ENCODE data around the gene SLC7A6. TPM values are rescaled to one million over a fixed set of nuclear protein-coding genes. Genes with fewer than 3 reads are reported as not detected.

The SLC7A6 gene
- total and polyA plus RNA-seq, 2 of the 8 experiments (the other 6 are each of a cell fraction or from before 2014, with no cell fraction given), result 28.0 to 37.8 TPM

DNA sequence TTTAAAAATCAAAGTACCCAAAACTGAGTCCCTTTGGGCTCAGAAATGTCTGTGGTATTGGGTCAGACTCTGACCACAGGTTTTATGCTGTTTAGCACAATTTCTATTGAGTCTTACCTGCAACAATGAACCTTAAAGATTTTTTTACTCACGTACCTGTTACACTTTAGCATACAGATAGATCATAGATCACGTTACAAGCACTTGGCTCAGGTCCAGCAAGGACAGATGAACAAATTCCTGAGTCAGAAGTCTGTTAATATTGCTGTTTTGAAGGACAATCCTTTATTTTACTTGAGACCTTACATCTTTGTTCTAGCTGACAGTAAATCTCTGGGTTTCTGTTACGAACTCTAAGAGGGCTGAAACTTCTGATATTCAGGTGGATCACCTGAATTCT is 33.6 kb downstream of the SLC7A6 start (continued):
- TF ChIP-seq, protein P1, sequence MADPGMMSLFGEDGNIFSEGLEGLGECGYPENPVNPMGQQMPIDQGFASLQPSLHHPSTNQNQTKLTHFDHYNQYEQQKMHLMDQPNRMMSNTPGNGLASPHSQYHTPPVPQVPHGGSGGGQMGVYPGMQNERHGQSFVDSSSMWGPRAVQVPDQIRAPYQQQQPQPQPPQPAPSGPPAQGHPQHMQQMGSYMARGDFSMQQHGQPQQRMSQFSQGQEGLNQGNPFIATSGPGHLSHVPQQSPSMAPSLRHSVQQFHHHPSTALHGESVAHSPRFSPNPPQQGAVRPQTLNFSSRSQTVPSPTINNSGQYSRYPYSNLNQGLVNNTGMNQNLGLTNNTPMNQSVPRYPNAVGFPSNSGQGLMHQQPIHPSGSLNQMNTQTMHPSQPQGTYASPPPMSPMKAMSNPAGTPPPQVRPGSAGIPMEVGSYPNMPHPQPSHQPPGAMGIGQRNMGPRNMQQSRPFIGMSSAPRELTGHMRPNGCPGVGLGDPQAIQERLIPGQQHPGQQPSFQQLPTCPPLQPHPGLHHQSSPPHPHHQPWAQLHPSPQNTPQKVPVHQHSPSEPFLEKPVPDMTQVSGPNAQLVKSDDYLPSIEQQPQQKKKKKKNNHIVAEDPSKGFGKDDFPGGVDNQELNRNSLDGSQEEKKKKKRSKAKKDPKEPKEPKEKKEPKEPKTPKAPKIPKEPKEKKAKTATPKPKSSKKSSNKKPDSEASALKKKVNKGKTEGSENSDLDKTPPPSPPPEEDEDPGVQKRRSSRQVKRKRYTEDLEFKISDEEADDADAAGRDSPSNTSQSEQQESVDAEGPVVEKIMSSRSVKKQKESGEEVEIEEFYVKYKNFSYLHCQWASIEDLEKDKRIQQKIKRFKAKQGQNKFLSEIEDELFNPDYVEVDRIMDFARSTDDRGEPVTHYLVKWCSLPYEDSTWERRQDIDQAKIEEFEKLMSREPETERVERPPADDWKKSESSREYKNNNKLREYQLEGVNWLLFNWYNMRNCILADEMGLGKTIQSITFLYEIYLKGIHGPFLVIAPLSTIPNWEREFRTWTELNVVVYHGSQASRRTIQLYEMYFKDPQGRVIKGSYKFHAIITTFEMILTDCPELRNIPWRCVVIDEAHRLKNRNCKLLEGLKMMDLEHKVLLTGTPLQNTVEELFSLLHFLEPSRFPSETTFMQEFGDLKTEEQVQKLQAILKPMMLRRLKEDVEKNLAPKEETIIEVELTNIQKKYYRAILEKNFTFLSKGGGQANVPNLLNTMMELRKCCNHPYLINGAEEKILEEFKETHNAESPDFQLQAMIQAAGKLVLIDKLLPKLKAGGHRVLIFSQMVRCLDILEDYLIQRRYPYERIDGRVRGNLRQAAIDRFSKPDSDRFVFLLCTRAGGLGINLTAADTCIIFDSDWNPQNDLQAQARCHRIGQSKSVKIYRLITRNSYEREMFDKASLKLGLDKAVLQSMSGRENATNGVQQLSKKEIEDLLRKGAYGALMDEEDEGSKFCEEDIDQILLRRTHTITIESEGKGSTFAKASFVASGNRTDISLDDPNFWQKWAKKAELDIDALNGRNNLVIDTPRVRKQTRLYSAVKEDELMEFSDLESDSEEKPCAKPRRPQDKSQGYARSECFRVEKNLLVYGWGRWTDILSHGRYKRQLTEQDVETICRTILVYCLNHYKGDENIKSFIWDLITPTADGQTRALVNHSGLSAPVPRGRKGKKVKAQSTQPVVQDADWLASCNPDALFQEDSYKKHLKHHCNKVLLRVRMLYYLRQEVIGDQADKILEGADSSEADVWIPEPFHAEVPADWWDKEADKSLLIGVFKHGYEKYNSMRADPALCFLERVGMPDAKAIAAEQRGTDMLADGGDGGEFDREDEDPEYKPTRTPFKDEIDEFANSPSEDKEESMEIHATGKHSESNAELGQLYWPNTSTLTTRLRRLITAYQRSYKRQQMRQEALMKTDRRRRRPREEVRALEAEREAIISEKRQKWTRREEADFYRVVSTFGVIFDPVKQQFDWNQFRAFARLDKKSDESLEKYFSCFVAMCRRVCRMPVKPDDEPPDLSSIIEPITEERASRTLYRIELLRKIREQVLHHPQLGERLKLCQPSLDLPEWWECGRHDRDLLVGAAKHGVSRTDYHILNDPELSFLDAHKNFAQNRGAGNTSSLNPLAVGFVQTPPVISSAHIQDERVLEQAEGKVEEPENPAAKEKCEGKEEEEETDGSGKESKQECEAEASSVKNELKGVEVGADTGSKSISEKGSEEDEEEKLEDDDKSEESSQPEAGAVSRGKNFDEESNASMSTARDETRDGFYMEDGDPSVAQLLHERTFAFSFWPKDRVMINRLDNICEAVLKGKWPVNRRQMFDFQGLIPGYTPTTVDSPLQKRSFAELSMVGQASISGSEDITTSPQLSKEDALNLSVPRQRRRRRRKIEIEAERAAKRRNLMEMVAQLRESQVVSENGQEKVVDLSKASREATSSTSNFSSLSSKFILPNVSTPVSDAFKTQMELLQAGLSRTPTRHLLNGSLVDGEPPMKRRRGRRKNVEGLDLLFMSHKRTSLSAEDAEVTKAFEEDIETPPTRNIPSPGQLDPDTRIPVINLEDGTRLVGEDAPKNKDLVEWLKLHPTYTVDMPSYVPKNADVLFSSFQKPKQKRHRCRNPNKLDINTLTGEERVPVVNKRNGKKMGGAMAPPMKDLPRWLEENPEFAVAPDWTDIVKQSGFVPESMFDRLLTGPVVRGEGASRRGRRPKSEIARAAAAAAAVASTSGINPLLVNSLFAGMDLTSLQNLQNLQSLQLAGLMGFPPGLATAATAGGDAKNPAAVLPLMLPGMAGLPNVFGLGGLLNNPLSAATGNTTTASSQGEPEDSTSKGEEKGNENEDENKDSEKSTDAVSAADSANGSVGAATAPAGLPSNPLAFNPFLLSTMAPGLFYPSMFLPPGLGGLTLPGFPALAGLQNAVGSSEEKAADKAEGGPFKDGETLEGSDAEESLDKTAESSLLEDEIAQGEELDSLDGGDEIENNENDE (IDR thresholded peaks at IDR 0.05; ENCODE audit: insufficient replicate concordance, low read length), result no peak
- TF ChIP-seq POU5F1 (IDR thresholded peaks at IDR 0.05; ENCODE audit: low read depth, low read length) (no peak), RBBP5 (IDR thresholded peaks at IDR 0.05; ENCODE audit: borderline replicate concordance, low read depth, low read length) (no peak)
